SK-N-SH (cell line): ENCODE measurements around the gene DCHS2. TPM values are rescaled to one million over a fixed set of nuclear protein-coding genes. Genes with fewer than 3 reads are reported as not detected.

Experiments used
- CTCF ChIA-PET: fragments of 300-600, 350-600 bp; formaldehyde crosslinking; extraction: SDS; loops from one replicate; lab custom pipeline; 2021; lab: Yijun Ruan, JAX
- POLR2A ChIA-PET: fragments of 350-600 bp; sonication (Branson Sonifier 250); formaldehyde crosslinking; extraction: SDS; loops from one replicate; lab custom pipeline; 2020; ENCODE audit warnings: antibody characterized with exemption, inconsistent platforms; lab: Yijun Ruan, JAX
- DNase-seq: peaks from one replicate; pipeline ENCODE4 v3.0.0; 2012
- H2AFZ ChIP-seq: fragments of 200-600 bp; sonication (generic); 2 replicates; pipeline ENCODE4 v1.8.1; 2016; ENCODE audit warnings: antibody characterized with exemption, mild to moderate bottlenecking, low read depth
- H3F3A ChIP-seq: fragments of 200-600 bp; sonication (generic); replicated peaks from 2 replicates; pipeline ENCODE3; 2016; ENCODE audit warnings: antibody characterized with exemption, mild to moderate bottlenecking; ENCODE audit not compliant: insufficient read depth
- H3K27ac ChIP-seq, 2 experiments: fragments of 200-500 bp in 1 of 2; fragments of 200-600 bp in 1 of 2; sonication (Bioruptor generic) in 1 of 2; sonication (generic), shearing (Covaris generic) in 1 of 2; 2 replicates each; pipeline versions ENCODE4 v1.5.1 to v1.6.1; 2014 to 2016; ENCODE audit warnings: low read depth in 2 of 2, inconsistent platforms in 1 of 2, low read length in 1 of 2, mild to moderate bottlenecking in 1 of 2, mixed read lengths in 1 of 2
- H3K27me3 ChIP-seq: fragments of 200-600 bp; sonication (generic), shearing (Covaris generic); 2 replicates; pipeline ENCODE4 v1.6.1; 2016; ENCODE audit warnings: mixed run types; ENCODE audit not compliant: insufficient read depth
- H3K36me3 ChIP-seq, 2 experiments: fragments of 200-500 bp in 1 of 2; fragments of 200-600 bp in 1 of 2; sonication (Bioruptor generic) in 1 of 2; sonication (generic) in 1 of 2; replicated peaks in 1 of 2; 2 replicates each; pipeline versions ENCODE3 to v1.5.1; 2014 to 2016; ENCODE audit warnings: low read length in 1 of 2, mild to moderate bottlenecking in 1 of 2; ENCODE audit not compliant: insufficient read depth in 2 of 2, control insufficient read depth in 1 of 2
- H3K4me1 ChIP-seq, 2 experiments: fragments of 200-500 bp in 1 of 2; fragments of 200-600 bp in 1 of 2; sonication (Bioruptor generic) in 1 of 2; sonication (generic), shearing (Covaris generic) in 1 of 2; 2 replicates each; pipeline versions ENCODE4 v1.5.1 to v1.6.1; 2014 to 2016; ENCODE audit warnings: low read depth in 1 of 2, low read length in 1 of 2, mixed run types in 1 of 2; ENCODE audit not compliant: insufficient read depth in 2 of 2, control insufficient read depth in 1 of 2
- H3K4me2 ChIP-seq: fragments of 200-600 bp; sonication (generic), shearing (Covaris generic); 2 replicates; pipeline ENCODE4 v1.6.1; 2017; ENCODE audit warnings: mixed run types
- H3K4me3 ChIP-seq, 2 experiments: fragments of 200-500 bp in 1 of 2; fragments of 200-600 bp in 1 of 2; sonication (Bioruptor generic) in 1 of 2; sonication (generic), shearing (Covaris generic) in 1 of 2; 2 replicates each; pipeline versions ENCODE4 v1.5.1 to v1.8.1; 2014 to 2016; ENCODE audit warnings: low read depth in 2 of 2, inconsistent platforms in 1 of 2, low read length in 1 of 2, mild to moderate bottlenecking in 1 of 2, mixed read lengths in 1 of 2, moderate library complexity in 1 of 2
- H3K79me2 ChIP-seq: fragments of 200-600 bp; sonication (generic); 2 replicates; pipeline ENCODE4 v1.8.1; 2017; ENCODE audit warnings: mild to moderate bottlenecking; ENCODE audit not compliant: insufficient read depth
- H3K9ac ChIP-seq: fragments of 200-600 bp; sonication (generic); 2 replicates; pipeline ENCODE4 v1.6.1; 2017; ENCODE audit warnings: mixed run types
- H3K9me2 ChIP-seq: fragments of 200-600 bp; sonication (generic); 2 replicates; pipeline ENCODE4 v1.6.1; 2017; ENCODE audit warnings: mixed run types
- H3K9me3 ChIP-seq: fragments of 200-600 bp; sonication (generic); 2 replicates; pipeline ENCODE4 v1.6.1; 2017; ENCODE audit warnings: mixed run types, mild to moderate bottlenecking, moderate library complexity
- H4K20me1 ChIP-seq: fragments of 200-600 bp; sonication (generic); 2 replicates; pipeline ENCODE4 v1.6.1; 2017; ENCODE audit warnings: mild to moderate bottlenecking, mixed run types; ENCODE audit not compliant: insufficient read depth
- EP300 ChIP-seq, 2 experiments: IDR thresholded peaks; 2 replicates each; pipeline versions ENCODE4 v1.4.0 to v1.6.1; 2012; ENCODE audit warnings: borderline replicate concordance in 1 of 2, low read depth in 1 of 2, low read length in 1 of 2
- FOSL2 ChIP-seq: IDR thresholded peaks from 2 replicates; pipeline ENCODE4 v1.4.0; 2012; ENCODE audit warnings: low read depth, mild to moderate bottlenecking, moderate library complexity, borderline replicate concordance
- FOXJ3 ChIP-seq: sonication (generic); formaldehyde crosslinking; IDR thresholded peaks from 2 replicates; pipeline ENCODE4 v1.5.1; 2020; ENCODE audit warnings: mild to moderate bottlenecking, missing genetic modification reagents
- GABPA ChIP-seq: IDR thresholded peaks from 2 replicates; pipeline ENCODE4 v1.4.0; 2012; ENCODE audit warnings: low read depth, mild to moderate bottlenecking
- MAX ChIP-seq: IDR thresholded peaks from 2 replicates; pipeline ENCODE4 v1.4.0; 2012; ENCODE audit warnings: low read depth
- NFIC ChIP-seq: IDR thresholded peaks from 2 replicates; pipeline ENCODE4 v1.4.0; 2012; ENCODE audit warnings: borderline replicate concordance
- NRF1 ChIP-seq: IDR thresholded peaks from 2 replicates; pipeline ENCODE4 v1.6.1; 2012; ENCODE audit warnings: low read depth, mild to moderate bottlenecking, low read length
- RAD21 ChIP-seq: IDR thresholded peaks from 2 replicates; pipeline ENCODE4 v1.6.1; 2012; ENCODE audit warnings: mild to moderate bottlenecking, low read length
- RFX5 ChIP-seq: IDR thresholded peaks from 2 replicates; pipeline ENCODE4 v1.6.1; 2012; ENCODE audit warnings: mild to moderate bottlenecking, improper control_type of control experiment, low read length
- RXRA ChIP-seq: IDR thresholded peaks from 2 replicates; pipeline ENCODE4 v1.4.0; 2012; ENCODE audit warnings: low read depth, mild to moderate bottlenecking, borderline replicate concordance
- TAF1 ChIP-seq: IDR thresholded peaks from 2 replicates; pipeline ENCODE4 v1.6.1; 2012; ENCODE audit warnings: low read depth, mild to moderate bottlenecking, low read length, moderate library complexity, borderline replicate concordance
- TCF12 ChIP-seq: IDR thresholded peaks from 2 replicates; pipeline ENCODE4 v1.4.0; 2012
- TEAD4 ChIP-seq: IDR thresholded peaks from 2 replicates; pipeline ENCODE4 v1.4.0; 2012; ENCODE audit warnings: mild to moderate bottlenecking, borderline replicate concordance; ENCODE audit not compliant: insufficient read depth
- WGBS: methylation state at CpG from one replicate; pipeline ENCODE4 v1.1.6; 2017; ENCODE audit warnings: low lambda C conversion rate; 5-methylcytosine and 5-hydroxymethylcytosine counted together
- polyA plus RNA-seq, 3 experiments: library from polyadenylated mRNA; depleted of rRNA; stranded (reverse); fragments of >200 nt; gene quantifications; 2 replicates each; pipeline ENCODE4 v1.2.3, GENCODE V29; 2012
- TF ChIP-seq, protein P1 (sequence below): fragments of 200-600 bp; sonication (generic); IDR thresholded peaks from 2 replicates; pipeline ENCODE4 v1.6.1; 2017; ENCODE audit warnings: antibody characterized with exemption, mild to moderate bottlenecking, moderate library complexity
- TF ChIP-seq, protein P2 (sequence below): IDR thresholded peaks from 2 replicates; pipeline ENCODE4 v1.4.0; 2012; ENCODE audit warnings: low read depth, borderline replicate concordance

Gene DCHS2
- polyA plus RNA-seq, 1 of the 3 experiments (the other 2 are of a cell fraction) = not detected

- no peak for TF ChIP-seq TAF1
- no peak for TF ChIP-seq NFIC
- no peak for TF ChIP-seq MAX
- TF ChIP-seq NRF1 = no peak
- TF ChIP-seq RFX5 = no peak
- TF ChIP-seq FOSL2 = no peak
Measured at GRCh38 chr4:154329939-154330338, 161.7 kb downstream of the DCHS2 start (continued).

- Histone ChIP-seq H2AFZ (no peak overlapping the region), H3K4me1 (peaks cover 0 to 4% of the 10 kb centered on the region in 2 experiments; a peak in 1 of 4 replicates), H3K9me2 (no peaks in the 10 kb centered on the region), H3K4me2 (no peak overlapping the region), H3K36me3 (no peaks in the 10 kb centered on the region), H3K4me3 (0 out of 4 replicates have a peak overlapping the region, but pooled peaks of 1 of the 2 experiments have one; percentile 35), H4K20me1 (no peaks in the 10 kb centered on the region), H3K79me2 (no peaks in the 10 kb centered on the region), H3K9ac (no peak overlapping the region), H3K9me3 (no peaks in the 10 kb centered on the region), H3K27ac (no peak overlapping the region), H3K27me3 (peaks cover 12% of the 10 kb centered on the region; the same call in 1 of the 2 replicates), H3F3A (no peaks in the 10 kb centered on the region)
- no peak for DNase-seq
- ChIA-PET CTCF (interaction anchor here (0.6 to 1.3 kb wide), 6 partner anchors 14 to 186 kb away, joined by 3 to 4 read pairs (median 3); no protein-coding TSS in a partner anchor), POLR2A (no interaction called here)
- 7% methylated on average over 9 of the region's 11 CpGs for WGBS
- TF ChIP-seq RAD21 = peak; percentile 39
- TF ChIP-seq, protein P1, sequence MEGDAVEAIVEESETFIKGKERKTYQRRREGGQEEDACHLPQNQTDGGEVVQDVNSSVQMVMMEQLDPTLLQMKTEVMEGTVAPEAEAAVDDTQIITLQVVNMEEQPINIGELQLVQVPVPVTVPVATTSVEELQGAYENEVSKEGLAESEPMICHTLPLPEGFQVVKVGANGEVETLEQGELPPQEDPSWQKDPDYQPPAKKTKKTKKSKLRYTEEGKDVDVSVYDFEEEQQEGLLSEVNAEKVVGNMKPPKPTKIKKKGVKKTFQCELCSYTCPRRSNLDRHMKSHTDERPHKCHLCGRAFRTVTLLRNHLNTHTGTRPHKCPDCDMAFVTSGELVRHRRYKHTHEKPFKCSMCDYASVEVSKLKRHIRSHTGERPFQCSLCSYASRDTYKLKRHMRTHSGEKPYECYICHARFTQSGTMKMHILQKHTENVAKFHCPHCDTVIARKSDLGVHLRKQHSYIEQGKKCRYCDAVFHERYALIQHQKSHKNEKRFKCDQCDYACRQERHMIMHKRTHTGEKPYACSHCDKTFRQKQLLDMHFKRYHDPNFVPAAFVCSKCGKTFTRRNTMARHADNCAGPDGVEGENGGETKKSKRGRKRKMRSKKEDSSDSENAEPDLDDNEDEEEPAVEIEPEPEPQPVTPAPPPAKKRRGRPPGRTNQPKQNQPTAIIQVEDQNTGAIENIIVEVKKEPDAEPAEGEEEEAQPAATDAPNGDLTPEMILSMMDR = peak; percentile 49
- no peak for TF ChIP-seq TCF12
Measured at GRCh38 chr4:154329268-154329868, 162.2 kb downstream of the DCHS2 start.

DNA sequence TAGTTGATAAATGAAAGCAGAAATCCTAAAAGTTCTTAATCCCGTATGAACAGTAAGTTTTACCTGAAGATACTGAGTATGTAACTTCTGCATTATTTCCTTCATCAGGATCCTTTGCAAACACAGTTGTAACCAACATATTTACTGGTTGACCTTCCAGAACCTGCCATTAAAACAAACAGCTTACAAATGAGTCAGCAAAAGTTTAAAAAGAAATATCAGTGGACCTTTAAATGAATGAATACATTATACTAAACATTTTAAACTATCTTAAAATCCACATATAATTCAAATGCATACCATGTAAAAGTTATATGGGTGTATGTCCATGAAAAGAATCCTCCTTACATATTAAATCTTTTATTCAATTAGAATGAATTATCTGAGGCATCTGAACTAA, 163.6 kb downstream of the DCHS2 start:
- H3K4me1 ChIP-seq = peaks cover 0 to 4% of the 10 kb centered on the region in 2 experiments; a peak in 1 of 4 replicates
- H3K4me3 ChIP-seq = no peak overlapping the region
- ChIA-PET CTCF (interaction anchor here (1.0 kb wide), 1 partner anchor 24 kb away, joined by 3 read pairs; no protein-coding TSS in a partner anchor), POLR2A (no interaction called here)
- H3K27ac ChIP-seq = no peak overlapping the region
- no peaks in the 10 kb centered on the region for H3K9me2 ChIP-seq
- H3K9ac ChIP-seq = no peak overlapping the region
- no peaks in the 10 kb centered on the region for H4K20me1 ChIP-seq
- H3K27me3 ChIP-seq = peaks cover 8% of the 10 kb centered on the region; the same call in 1 of the 2 replicates
- TF ChIP-seq EP300 (IDR thresholded peaks at IDR 0.05; ENCODE audit: borderline replicate concordance in 1 of 2, low read depth in 1 of 2, low read length in 1 of 2) (no peak), RXRA (no peak), FOXJ3 (CRISPR knock-in tag) (no peak), TEAD4 (no peak), GABPA (no peak), FOSL2 (no peak)
- TF ChIP-seq, protein P2, sequence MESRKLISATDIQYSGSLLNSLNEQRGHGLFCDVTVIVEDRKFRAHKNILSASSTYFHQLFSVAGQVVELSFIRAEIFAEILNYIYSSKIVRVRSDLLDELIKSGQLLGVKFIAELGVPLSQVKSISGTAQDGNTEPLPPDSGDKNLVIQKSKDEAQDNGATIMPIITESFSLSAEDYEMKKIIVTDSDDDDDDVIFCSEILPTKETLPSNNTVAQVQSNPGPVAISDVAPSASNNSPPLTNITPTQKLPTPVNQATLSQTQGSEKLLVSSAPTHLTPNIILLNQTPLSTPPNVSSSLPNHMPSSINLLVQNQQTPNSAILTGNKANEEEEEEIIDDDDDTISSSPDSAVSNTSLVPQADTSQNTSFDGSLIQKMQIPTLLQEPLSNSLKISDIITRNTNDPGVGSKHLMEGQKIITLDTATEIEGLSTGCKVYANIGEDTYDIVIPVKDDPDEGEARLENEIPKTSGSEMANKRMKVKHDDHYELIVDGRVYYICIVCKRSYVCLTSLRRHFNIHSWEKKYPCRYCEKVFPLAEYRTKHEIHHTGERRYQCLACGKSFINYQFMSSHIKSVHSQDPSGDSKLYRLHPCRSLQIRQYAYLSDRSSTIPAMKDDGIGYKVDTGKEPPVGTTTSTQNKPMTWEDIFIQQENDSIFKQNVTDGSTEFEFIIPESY = no peak
- H3K36me3 ChIP-seq = no peaks in the 10 kb centered on the region
- H3F3A ChIP-seq = no peaks in the 10 kb centered on the region
- no peaks in the 10 kb centered on the region for H3K79me2 ChIP-seq
- no peak for DNase-seq
- no peak overlapping the region for H3K4me2 ChIP-seq
- H2AFZ ChIP-seq = no peak overlapping the region
- H3K9me3 ChIP-seq = no peaks in the 10 kb centered on the region
- WGBS = 6% methylated on average over 1 of the region's 1 CpG
